ENCODE data around the gene HAPSTR1.
"Not testable (repeated sequence)": the region's sequence is repeated elsewhere in the genome, so short reads cannot be mapped to it uniquely, and the experiment has no call there.

The HAPSTR1 gene

GRCh38 chr16:9082422-9082821 is 9.0 kb upstream of the HAPSTR1 start:
- no peak for TF ChIP-seq CTBP1 (IDR thresholded peaks at IDR 0.05; ENCODE audit: borderline replicate concordance)
- TF ChIP-seq LEF1 (IDR thresholded peaks at IDR 0.05; ENCODE audit: borderline replicate concordance): no peak
- no peak for TF ChIP-seq SP1 (IDR thresholded peaks at IDR 0.05)
- TF ChIP-seq L3MBTL2 (conservative IDR thresholded peaks at IDR 0.05): no peak
- ChIA-PET POLR2A (no interaction called here), CTCF (no interaction called here)
- DNase-seq (ENCODE audit: extremely low spot score): no peak

- POLR2A ChIA-PET; DNase-seq (ENCODE audit: extremely low spot score); CTCF ChIA-PET: not testable (repeated sequence)
Observed at GRCh38 chr16:9087733-9088132, 3.7 kb upstream of the HAPSTR1 start.

GRCh38 chr16:9088848-9089247 is 2.6 kb upstream of the HAPSTR1 start:
- DNase-seq (ENCODE audit: extremely low spot score): no peak
- ChIA-PET POLR2A (interaction anchor here (0.6 kb wide), 1 partner anchor 37 kb away, joined by 3 read pairs; no protein-coding TSS in a partner anchor), CTCF (no interaction called here)
- TF ChIP-seq TARDBP (IDR thresholded peaks at IDR 0.05): no peak
- TF ChIP-seq PKNOX1 (IDR thresholded peaks at IDR 0.05): 0 out of 2 replicates have a peak, but pooled peaks have one; percentile 19

- no peak for DNase-seq (ENCODE audit: extremely low spot score)
- ChIA-PET CTCF (no interaction called here), POLR2A (no interaction called here)
- TF ChIP-seq TARDBP (IDR thresholded peaks at IDR 0.05): no peak
- no peak for TF ChIP-seq PKNOX1 (IDR thresholded peaks at IDR 0.05)
- no peak for TF ChIP-seq BHLHE40 (IDR thresholded peaks at IDR 0.05; ENCODE audit: borderline replicate concordance)
- no peak for TF ChIP-seq HDGF (IDR thresholded peaks at IDR 0.05; ENCODE audit: borderline replicate concordance)
- no peak for TF ChIP-seq ARNT (IDR thresholded peaks at IDR 0.05)
Observed at GRCh38 chr16:9089660-9090059, 1.8 kb upstream of the HAPSTR1 start.

GRCh38 chr16:9090101-9090959 is 1.1 kb upstream of the HAPSTR1 start:
- DNase-seq (ENCODE audit: extremely low spot score): peak; percentile 22
- ChIA-PET CTCF (no interaction called here), POLR2A (interaction anchor here (0.9 to 1.5 kb wide), 6 partner anchors 18 to 46 kb away, joined by 3 to 9 read pairs (median 3); no protein-coding TSS in a partner anchor)
- TF ChIP-seq SP1 (IDR thresholded peaks at IDR 0.05) (no peak), L3MBTL2 (conservative IDR thresholded peaks at IDR 0.05) (no peak), HDGF (IDR thresholded peaks at IDR 0.05; ENCODE audit: borderline replicate concordance) (no peak), ZNF384 (IDR thresholded peaks at IDR 0.05) (no peak), TARDBP (IDR thresholded peaks at IDR 0.05) (no peak), SUZ12 (IDR thresholded peaks at IDR 0.05) (no peak), CTBP1 (IDR thresholded peaks at IDR 0.05; ENCODE audit: borderline replicate concordance) (no peak), PKNOX1 (IDR thresholded peaks at IDR 0.05) (no peak), LEF1 (IDR thresholded peaks at IDR 0.05; ENCODE audit: borderline replicate concordance) (no peak), BHLHE40 (IDR thresholded peaks at IDR 0.05; ENCODE audit: borderline replicate concordance) (no peak), ARNT (IDR thresholded peaks at IDR 0.05) (no peak), ELF4 (IDR thresholded peaks at IDR 0.05) (no peak), FOXA1 (IDR thresholded peaks at IDR 0.05) (no peak), FOXK2 (IDR thresholded peaks at IDR 0.05) (no peak), FOXM1 (IDR thresholded peaks at IDR 0.05; ENCODE audit: borderline replicate concordance) (no peak), NFRKB (IDR thresholded peaks at IDR 0.05) (no peak)

GRCh38 chr16:9091867-9092281 is 430 bp downstream of the HAPSTR1 start:
- CTCF ChIA-PET: no interaction called here
- peak; percentile 22 for DNase-seq (ENCODE audit: extremely low spot score)
- TF ChIP-seq CTBP1 (IDR thresholded peaks at IDR 0.05; ENCODE audit: borderline replicate concordance) (no peak), LEF1 (IDR thresholded peaks at IDR 0.05; ENCODE audit: borderline replicate concordance) (no peak), FOXM1 (IDR thresholded peaks at IDR 0.05; ENCODE audit: borderline replicate concordance) (no peak), SP1 (IDR thresholded peaks at IDR 0.05) (no peak), TARDBP (IDR thresholded peaks at IDR 0.05) (no peak), HDGF (IDR thresholded peaks at IDR 0.05; ENCODE audit: borderline replicate concordance) (no peak), SUZ12 (IDR thresholded peaks at IDR 0.05) (no peak), PKNOX1 (IDR thresholded peaks at IDR 0.05) (no peak), FOXA1 (IDR thresholded peaks at IDR 0.05) (no peak), BHLHE40 (IDR thresholded peaks at IDR 0.05; ENCODE audit: borderline replicate concordance) (no peak), ELF4 (IDR thresholded peaks at IDR 0.05) (no peak), ZNF384 (IDR thresholded peaks at IDR 0.05) (no peak), FOXK2 (IDR thresholded peaks at IDR 0.05) (no peak), ARNT (IDR thresholded peaks at IDR 0.05) (no peak), NFRKB (IDR thresholded peaks at IDR 0.05) (no peak), L3MBTL2 (conservative IDR thresholded peaks at IDR 0.05) (no peak)
- POLR2A ChIA-PET: interaction anchor here (0.8 to 1.7 kb wide), 11 partner anchors 10 to 177 kb away, joined by 3 to 13 read pairs (median 6); partner anchors contain the start of gene USP7
